Sigmoid colon (tissue), 4 donors: Measurements from ENCODE around the gene CHRNA4.

Experiments
- CTCF ChIP-seq, 4 experiments: fragments of 450-650 bp in 3 of 4; fragments of 200-600 bp in 1 of 4; IDR thresholded peaks; one replicate each; pipeline ENCODE4 v1.5.1; 2016 to 2019; ENCODE audit warnings: antibody characterized with exemption in 4 of 4, mild to moderate bottlenecking in 3 of 4, moderate library complexity in 2 of 4
- EP300 ChIP-seq, 4 donors: sonication (generic); formaldehyde crosslinking; IDR thresholded peaks; one replicate each; pipeline ENCODE4 v1.6.1; 2017; ENCODE audit warnings: antibody characterized with exemption in 4 of 4
- POLR2A ChIP-seq, 2 donors: fragments of 450-650 bp; IDR thresholded peaks; one replicate each; pipeline ENCODE4 v1.6.1; 2016; ENCODE audit warnings: antibody characterized with exemption in 2 of 2, mild to moderate bottlenecking in 2 of 2, moderate library complexity in 2 of 2
- POLR2AphosphoS5 ChIP-seq, 4 donors: sonication (generic); formaldehyde crosslinking; IDR thresholded peaks; one replicate each; pipeline ENCODE4 v1.6.1; 2017; ENCODE audit warnings: antibody characterized with exemption in 4 of 4

GRCh38 chr20:63318391-63319163 is 42.6 kb downstream of the CHRNA4 start:
- no peak for TF ChIP-seq POLR2A (IDR thresholded peaks at IDR 0.05)
- TF ChIP-seq CTCF (IDR thresholded peaks at IDR 0.05): no peak
- no peak for TF ChIP-seq POLR2AphosphoS5 (IDR thresholded peaks at IDR 0.05)
- TF ChIP-seq EP300 (IDR thresholded peaks at IDR 0.05): no peak
